GM21360 (cell line): ENCODE measurements around the gene OBP2B.
"Not testable (repeated sequence)": the region's sequence is repeated elsewhere in the genome, so short reads cannot be mapped to it uniquely, and the experiment has no call there.

Experiments used
- ATAC-seq: cut with Tn5 transposase; IDR thresholded peaks from one replicate; pipeline ENCODE4 v1.9.1; 2021; ENCODE audit warnings: mild to moderate bottlenecking, moderate library complexity; ENCODE audit not compliant: unreplicated experiment

OBP2B gene

GRCh38 chr9:133208880-133209300 lies at the start of gene OBP2B:
TSS of gene OBP2B (minus strand) at chr9:133209250. CDS start at chr9:133209199, 51 bp downstream.
- not testable (repeated sequence) for ATAC-seq

GRCh38 chr9:133258061-133259015 lies 49.3 kb upstream of the OBP2B start:
- no peak for ATAC-seq

GRCh38 chr9:133257465-133257956 lies 48.5 kb upstream of the OBP2B start:
- no peak for ATAC-seq

GRCh38 chr9:133256686-133257091 lies 47.6 kb upstream of the OBP2B start:
- no peak for ATAC-seq

- no peak for ATAC-seq
Observed at GRCh38 chr9:133256136-133256461, 47.0 kb upstream of the OBP2B start.

- ATAC-seq, result no peak
Observed at GRCh38 chr9:133255371-133256135, 46.5 kb upstream of the OBP2B start.

GRCh38 chr9:133254471-133254870 lies 45.4 kb upstream of the OBP2B start:
- ATAC-seq, result no peak

- no peak for ATAC-seq
Observed at GRCh38 chr9:133253268-133253667, 44.2 kb upstream of the OBP2B start.

- no peak for ATAC-seq
Observed at GRCh38 chr9:133252301-133253020, 43.4 kb upstream of the OBP2B start.

GRCh38 chr9:133251773-133252172 lies 42.7 kb upstream of the OBP2B start:
- ATAC-seq, result no peak

GRCh38 chr9:133251221-133251620 lies 42.2 kb upstream of the OBP2B start:
- not testable (repeated sequence) for ATAC-seq

GRCh38 chr9:133250741-133251170 lies 41.7 kb upstream of the OBP2B start:
- ATAC-seq, result no peak

GRCh38 chr9:133249337-133249736 lies 40.3 kb upstream of the OBP2B start:
- no peak for ATAC-seq

- ATAC-seq, result no peak
Observed at GRCh38 chr9:133248726-133249295, 39.8 kb upstream of the OBP2B start.

- ATAC-seq, result no peak
Observed at GRCh38 chr9:133247632-133248031, 38.6 kb upstream of the OBP2B start.

- no peak for ATAC-seq
Observed at GRCh38 chr9:133246991-133247390, 37.9 kb upstream of the OBP2B start.

- ATAC-seq, result no peak
Observed at GRCh38 chr9:133246562-133246961, 37.5 kb upstream of the OBP2B start.

- ATAC-seq, result no peak
Observed at GRCh38 chr9:133242991-133243390, 33.9 kb upstream of the OBP2B start.

- ATAC-seq, result no peak
Observed at GRCh38 chr9:133242241-133242640, 33.2 kb upstream of the OBP2B start.

- no peak for ATAC-seq
Observed at GRCh38 chr9:133239533-133240090, 30.6 kb upstream of the OBP2B start.
